Neural progenitor cell (in vitro differentiated cells): ENCODE data around the gene WLS. TPM values are rescaled to one million over a fixed set of nuclear protein-coding genes. Genes with fewer than 3 reads are reported as not detected.
A peak's percentile ranks its signal among the peaks of the same experiment; 100 is the strongest.

Experiments
- DNase-seq: peaks from one replicate; pipeline ENCODE4 v3.0.0-alpha.2; 2016; ENCODE audit warnings: low spot score
- H2AFZ ChIP-seq: fragments of 200-600 bp; sonication (generic); replicated peaks from 2 replicates; pipeline ENCODE4 v1.6.1; 2016; ENCODE audit warnings: antibody characterized with exemption
- H3F3A ChIP-seq: fragments of 200-600 bp; sonication (generic); 2 replicates; pipeline ENCODE4 v1.6.1; 2016; ENCODE audit warnings: antibody characterized with exemption, low read depth
- H3K27ac ChIP-seq: fragments of 200-600 bp; sonication (generic); 2 replicates; pipeline ENCODE4 v1.5.1; 2016; ENCODE audit warnings: mild to moderate bottlenecking
- H3K27me3 ChIP-seq: fragments of 200-600 bp; sonication (generic); 2 replicates; pipeline ENCODE4 v1.6.1; 2016; ENCODE audit warnings: mild to moderate bottlenecking, moderate library complexity
- H3K36me3 ChIP-seq: fragments of 200-600 bp; sonication (generic); 2 replicates; pipeline ENCODE4 v1.5.1; 2016
- H3K4me1 ChIP-seq: fragments of 200-600 bp; sonication (generic); 2 replicates; pipeline ENCODE4 v1.6.1; 2016; ENCODE audit warnings: mixed run types
- H3K4me2 ChIP-seq: fragments of 200-600 bp; sonication (generic); 2 replicates; pipeline ENCODE4 v1.6.1; 2016
- H3K4me3 ChIP-seq: fragments of 200-600 bp; sonication (generic); 2 replicates; pipeline ENCODE4 v1.5.1; 2016
- H3K79me2 ChIP-seq: fragments of 200-600 bp; sonication (generic); 2 replicates; pipeline ENCODE4 v1.6.1; 2016; ENCODE audit warnings: low read depth
- H3K9ac ChIP-seq: fragments of 200-600 bp; sonication (generic); 2 replicates; pipeline ENCODE4 v1.6.1; 2016
- H3K9me3 ChIP-seq: fragments of 200-600 bp; sonication (generic); 2 replicates; pipeline ENCODE4 v1.5.1; 2016; ENCODE audit warnings: low read depth
- H4K20me1 ChIP-seq: fragments of 200-600 bp; sonication (generic); 2 replicates; pipeline ENCODE4 v1.6.1; 2016; ENCODE audit warnings: low read depth
- H3K27ac Mint-ChIP-seq: 3 replicates; pipeline ENCODE4 v1.8.0; 2021; ENCODE audit warnings: mixed read lengths
- H3K27me3 Mint-ChIP-seq: 2 replicates; pipeline ENCODE4 v1.8.0; 2022; ENCODE audit warnings: low read depth, mild to moderate bottlenecking, inconsistent platforms, moderate library complexity, mixed read lengths; ENCODE audit not compliant: insufficient read depth
- H3K36me3 Mint-ChIP-seq: 3 replicates; pipeline ENCODE4 v1.8.0; 2021; ENCODE audit warnings: mixed read lengths
- H3K4me1 Mint-ChIP-seq: 3 replicates; pipeline ENCODE4 v1.8.0; 2021; ENCODE audit warnings: mixed read lengths
- H3K4me3 Mint-ChIP-seq: 3 replicates; pipeline ENCODE4 v1.8.0; 2021; ENCODE audit warnings: mild to moderate bottlenecking, moderate library complexity, mixed read lengths
- H3K9me3 Mint-ChIP-seq: 3 replicates; pipeline ENCODE4 v1.8.0; 2020; ENCODE audit warnings: mixed read lengths
- CTCF ChIP-seq: fragments of 200-600 bp; sonication (generic); IDR thresholded peaks from 2 replicates; pipeline ENCODE4 v1.5.1; 2017; ENCODE audit warnings: antibody characterized with exemption, mild to moderate bottlenecking
- EZH2 ChIP-seq: fragments of 200-600 bp; sonication (generic); IDR thresholded peaks from 2 replicates; pipeline ENCODE4 v1.6.1; 2017; ENCODE audit warnings: antibody characterized with exemption, mild to moderate bottlenecking, moderate library complexity
- EZH2phosphoT487 ChIP-seq: fragments of 200-600 bp; sonication (generic); IDR thresholded peaks from 2 replicates; pipeline ENCODE4 v1.6.1; 2017; ENCODE audit warnings: antibody characterized with exemption
- total RNA-seq: library from RNA; depleted of rRNA; stranded (reverse); fragments of >200 nt; gene quantifications from 2 replicates; pipeline ENCODE4 v1.2.3, GENCODE V29; 2015; ENCODE audit warnings: low replicate concordance

WLS gene
- total RNA-seq, 1 donor from 2014 or later = 259 TPM

DNA sequence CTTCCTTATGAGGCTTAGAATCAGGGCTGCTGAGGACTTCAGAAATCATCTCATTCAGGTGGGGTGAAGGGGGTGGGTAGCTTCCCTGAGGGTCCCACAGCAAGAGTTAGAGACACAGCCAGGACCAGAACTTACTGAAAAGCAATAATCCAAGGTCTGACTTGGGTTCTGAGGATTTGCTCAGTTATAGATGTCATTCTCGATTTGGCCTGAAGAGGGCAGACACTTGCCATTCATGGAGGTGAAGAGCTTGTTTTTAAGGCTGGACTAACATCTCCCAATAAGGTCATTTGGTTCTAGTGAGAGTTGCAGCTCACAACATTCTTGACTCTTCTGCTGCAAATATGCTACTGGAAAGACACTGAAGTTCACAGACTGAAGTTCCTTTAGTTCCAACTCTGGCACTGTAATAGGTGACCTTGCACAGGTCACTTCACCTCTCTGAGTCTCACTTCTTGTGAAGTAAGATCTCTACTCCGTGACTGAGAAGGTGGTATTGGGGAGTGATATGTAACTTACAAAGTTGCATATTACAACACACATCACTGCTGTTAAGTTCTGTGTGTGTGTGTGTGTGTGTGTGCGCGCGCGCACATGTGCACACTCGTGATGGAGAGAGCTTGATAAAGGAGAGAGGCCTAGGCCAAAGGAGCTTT, 112.1 kb downstream of the WLS start:
- H3K27ac ChIP-seq = no peak overlapping the region
- H3K27me3 ChIP-seq = no peaks in the 10 kb centered on the region
- no peak overlapping the region for H3K4me3 ChIP-seq
- TF ChIP-seq CTCF (peak; percentile 87), EZH2phosphoT487 (no peak)
- no peak overlapping the region for H3K4me3 Mint-ChIP-seq
- no peak overlapping the region for H3K4me2 ChIP-seq
- H3K4me1 ChIP-seq = no peaks in the 10 kb centered on the region
- no peak overlapping the region for H2AFZ ChIP-seq
- peaks cover 30% of the 10 kb centered on the region for H3K4me1 Mint-ChIP-seq
- H4K20me1 ChIP-seq = no peaks in the 10 kb centered on the region
- H3K9me3 ChIP-seq = no peaks in the 10 kb centered on the region
- H3K36me3 ChIP-seq = no peaks in the 10 kb centered on the region
- H3K27me3 Mint-ChIP-seq = no peaks in the 10 kb centered on the region
- peak overlapping the region; percentile 76 for H3K27ac Mint-ChIP-seq
- H3K9ac ChIP-seq = no peak overlapping the region
- DNase-seq = peak; percentile 72
- peaks cover 17% of the 10 kb centered on the region for H3K36me3 Mint-ChIP-seq
- H3K9me3 Mint-ChIP-seq = no peaks in the 10 kb centered on the region
- peaks cover 27% of the 10 kb centered on the region for H3F3A ChIP-seq
- no peaks in the 10 kb centered on the region for H3K79me2 ChIP-seq

GRCh38 chr1:68119445-68119844, 112.9 kb downstream of the WLS start:
- Histone ChIP-seq H3K4me3 (no peak overlapping the region), H2AFZ (no peak overlapping the region), H3K27ac (no peak overlapping the region), H3F3A (peaks cover 27% of the 10 kb centered on the region), H3K9me3 (no peaks in the 10 kb centered on the region), H3K36me3 (no peaks in the 10 kb centered on the region), H3K4me1 (no peaks in the 10 kb centered on the region), H4K20me1 (no peaks in the 10 kb centered on the region), H3K27me3 (no peaks in the 10 kb centered on the region), H3K4me2 (no peak overlapping the region), H3K9ac (no peak overlapping the region), H3K79me2 (no peaks in the 10 kb centered on the region)
- H3K4me1 Mint-ChIP-seq = peaks cover 30% of the 10 kb centered on the region
- TF ChIP-seq CTCF (no peak), EZH2 (no peak), EZH2phosphoT487 (no peak)
- peaks cover 11% of the 10 kb centered on the region for H3K36me3 Mint-ChIP-seq
- H3K4me3 Mint-ChIP-seq = no peak overlapping the region
- no peaks in the 10 kb centered on the region for H3K27me3 Mint-ChIP-seq
- no peaks in the 10 kb centered on the region for H3K9me3 Mint-ChIP-seq
- H3K27ac Mint-ChIP-seq = no peak overlapping the region
- DNase-seq = no peak

DNA sequence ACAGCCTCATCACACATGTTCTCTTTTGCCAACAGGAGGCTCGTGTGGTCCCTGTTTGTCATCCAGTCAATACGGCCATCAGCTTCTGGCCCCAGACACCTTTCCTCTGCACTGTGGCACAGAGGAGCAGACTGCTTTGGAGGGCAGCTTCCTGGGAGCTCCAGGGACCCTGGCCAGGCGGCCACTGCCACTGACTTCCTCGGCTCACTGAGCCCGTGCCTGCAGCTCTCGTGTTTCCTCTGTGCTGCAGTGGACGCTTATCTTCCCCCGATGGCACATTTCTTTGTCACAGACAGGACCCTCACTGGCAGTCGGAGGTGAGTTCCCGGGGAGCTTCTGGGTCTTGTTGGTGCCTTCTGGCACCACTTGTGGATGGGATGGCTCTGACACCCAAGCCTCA, 114.9 kb downstream of the WLS start:
- Histone ChIP-seq H3K4me1 (no peaks in the 10 kb centered on the region), H2AFZ (no peak overlapping the region), H3K4me3 (no peak overlapping the region), H3K79me2 (no peaks in the 10 kb centered on the region), H3K27me3 (no peaks in the 10 kb centered on the region), H3F3A (peaks cover 27% of the 10 kb centered on the region), H3K9ac (no peak overlapping the region), H3K36me3 (no peaks in the 10 kb centered on the region), H3K27ac (no peak overlapping the region), H3K4me2 (no peak overlapping the region), H4K20me1 (no peaks in the 10 kb centered on the region), H3K9me3 (no peaks in the 10 kb centered on the region)
- no peak for TF ChIP-seq EZH2
- TF ChIP-seq CTCF = no peak
- no peak for TF ChIP-seq EZH2phosphoT487
- Mint-ChIP-seq H3K4me1 (peaks cover 34% of the 10 kb centered on the region), H3K4me3 (no peak overlapping the region), H3K36me3 (peaks cover 12% of the 10 kb centered on the region), H3K27me3 (no peaks in the 10 kb centered on the region), H3K9me3 (no peaks in the 10 kb centered on the region), H3K27ac (peak overlapping the region; percentile 40)
- DNase-seq = no peak
